AG08396 (cell line): ENCODE results near the gene PDRG1.

Experiments
- DNase-seq: peaks from one replicate; pipeline ENCODE4 v3.0.0; 2012; ENCODE audit warnings: low spot score, mixed read lengths

The PDRG1 gene

DNA sequence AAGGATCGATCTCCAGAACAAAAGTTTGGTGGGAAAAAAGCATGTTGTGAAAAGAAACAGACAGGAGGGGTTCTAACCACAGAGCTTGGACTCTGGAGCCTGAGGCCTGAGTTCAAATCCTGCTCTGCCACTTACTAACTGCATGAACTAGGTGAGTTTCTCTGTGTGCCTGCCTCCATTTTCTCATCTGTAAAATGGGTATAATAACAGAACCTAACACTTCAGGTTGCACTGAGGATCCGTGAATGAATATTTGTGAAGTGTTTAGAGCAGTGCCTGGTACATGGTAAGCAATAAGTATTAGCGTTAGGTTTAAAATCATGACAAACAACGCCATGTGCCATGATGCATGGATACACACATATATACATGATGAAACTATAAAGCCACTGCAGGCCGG, 44.8 kb downstream of the PDRG1 start:
- DNase-seq, result no peak

DNA sequence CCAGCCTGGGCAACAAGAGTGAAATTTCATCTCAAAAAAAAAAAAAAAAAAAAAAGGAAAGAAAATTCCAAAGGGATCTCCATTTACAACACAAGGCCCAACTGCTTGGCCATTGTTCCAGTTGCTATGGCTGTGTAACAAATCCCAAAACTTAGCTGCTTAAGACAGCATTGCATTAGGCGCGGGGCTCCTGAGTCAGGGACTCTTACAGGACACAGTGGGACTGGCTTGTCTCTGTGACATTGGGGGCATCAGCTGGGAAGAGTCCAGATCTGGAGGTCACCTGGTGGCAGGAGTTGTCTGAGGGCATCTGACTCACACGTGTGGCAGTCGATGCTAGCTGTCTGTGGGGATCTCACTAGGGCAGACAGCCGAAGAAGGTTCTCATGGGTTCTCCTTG, 45.8 kb downstream of the PDRG1 start:
- DNase-seq, result no peak

- DNase-seq, result no peak
Measured at GRCh38 chr20:31903627-31904386, 48.0 kb downstream of the PDRG1 start.

GRCh38 chr20:31901615-31902014, 50.2 kb downstream of the PDRG1 start:
- no peak for DNase-seq

DNA sequence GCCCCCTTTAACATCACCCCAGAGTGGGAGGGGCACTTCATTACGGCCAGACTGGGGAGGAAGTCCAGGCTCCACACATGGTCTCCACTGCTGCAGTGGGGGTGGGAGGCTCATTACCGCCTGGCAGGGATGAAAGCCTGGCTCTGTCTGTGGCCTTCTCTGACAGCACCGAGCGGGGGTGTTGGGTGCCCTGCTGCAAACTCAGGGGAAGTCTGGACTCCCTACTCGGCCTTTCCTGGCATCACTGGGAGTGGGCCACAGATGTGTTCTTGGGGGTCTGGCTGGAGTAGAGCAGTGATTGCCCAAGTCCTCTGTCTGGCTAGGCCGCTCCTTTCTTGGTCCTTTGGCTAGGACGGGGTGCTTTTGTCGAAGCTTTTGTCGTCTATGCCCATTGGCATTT, 54.3 kb downstream of the PDRG1 start:
- no peak for DNase-seq

DNA sequence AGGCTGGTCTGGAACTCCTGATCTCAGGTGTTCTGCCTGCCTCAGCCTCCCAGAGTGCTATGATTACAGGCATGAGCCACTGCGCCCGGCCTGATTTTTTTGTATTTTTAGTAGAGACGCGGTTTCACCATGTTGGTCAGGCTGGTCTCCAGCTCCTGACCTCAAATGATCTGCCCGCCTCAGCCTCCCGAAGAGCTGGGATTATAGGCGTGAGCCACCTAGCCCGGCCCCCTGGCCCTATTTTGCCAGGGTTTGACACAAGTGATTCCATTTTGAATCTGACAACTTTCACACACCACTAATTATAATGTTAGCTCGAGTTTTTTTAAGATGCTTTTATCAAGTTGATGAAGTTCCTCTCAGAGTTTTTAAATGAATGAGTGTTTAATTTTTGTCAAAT, 55.8 kb downstream of the PDRG1 start:
- no peak for DNase-seq

DNA sequence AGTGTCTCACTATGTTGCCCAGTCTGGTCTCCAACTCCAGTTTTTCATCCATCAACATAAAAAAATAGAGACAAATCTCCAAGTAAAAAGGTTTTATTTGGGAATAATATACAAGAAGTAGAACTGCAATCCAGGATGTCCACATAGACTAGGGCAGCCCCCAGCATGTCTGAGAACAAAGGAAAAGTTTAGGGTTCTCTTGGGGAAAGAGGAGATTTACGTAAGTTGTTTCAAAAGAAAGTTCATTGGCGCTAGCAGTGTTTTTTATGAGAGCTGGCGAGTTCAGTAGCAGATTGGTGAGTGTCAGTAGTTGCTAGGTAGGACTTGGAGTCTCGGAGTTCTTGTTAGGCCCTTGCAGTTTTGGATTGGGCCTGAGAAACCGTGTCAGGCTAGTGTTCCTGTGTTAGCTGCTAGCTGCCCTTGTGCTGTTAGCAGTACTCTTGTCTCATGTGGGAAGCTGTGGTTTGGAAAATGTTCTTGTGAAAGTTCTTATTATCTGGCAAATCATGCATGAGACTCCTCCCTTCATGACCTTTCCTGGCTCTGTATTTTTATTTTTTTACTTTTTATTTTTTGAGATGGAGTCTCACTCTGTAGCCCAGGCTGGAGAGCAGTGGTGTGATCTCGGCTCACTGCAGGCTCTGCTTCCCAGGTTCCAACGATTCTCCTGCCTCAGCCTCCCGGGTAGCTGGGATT, 56.7 kb downstream of the PDRG1 start:
- DNase-seq, result peak; percentile 71
